GM19463 (cell line): ENCODE data around the gene CYTH1.

Experiments used
- ATAC-seq: cut with Tn5 transposase; IDR thresholded peaks from one replicate; pipeline ENCODE4 v1.9.1; 2021; ENCODE audit warnings: mild to moderate bottlenecking, moderate library complexity; ENCODE audit not compliant: unreplicated experiment

CYTH1 gene

DNA sequence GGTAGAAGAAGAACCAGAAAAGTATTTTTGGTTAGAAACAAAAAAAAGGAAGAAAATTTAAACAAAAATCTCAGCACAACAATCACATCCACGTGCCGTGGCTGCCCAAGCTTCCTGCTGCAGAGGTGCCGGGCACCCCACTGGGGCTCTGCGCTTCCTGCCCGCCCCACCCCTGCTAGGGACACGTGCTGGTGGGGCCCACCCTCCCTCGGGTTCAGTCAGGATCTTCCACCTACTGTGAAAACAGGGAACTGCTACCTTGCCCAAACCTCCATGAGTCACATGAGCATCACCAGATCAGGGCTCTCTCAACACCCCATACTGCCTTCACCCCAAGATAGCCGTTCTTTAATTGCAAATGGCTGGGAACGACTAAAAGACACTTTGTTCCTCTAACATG, 24.4 kb upstream of the CYTH1 start:
- no peak for ATAC-seq

DNA sequence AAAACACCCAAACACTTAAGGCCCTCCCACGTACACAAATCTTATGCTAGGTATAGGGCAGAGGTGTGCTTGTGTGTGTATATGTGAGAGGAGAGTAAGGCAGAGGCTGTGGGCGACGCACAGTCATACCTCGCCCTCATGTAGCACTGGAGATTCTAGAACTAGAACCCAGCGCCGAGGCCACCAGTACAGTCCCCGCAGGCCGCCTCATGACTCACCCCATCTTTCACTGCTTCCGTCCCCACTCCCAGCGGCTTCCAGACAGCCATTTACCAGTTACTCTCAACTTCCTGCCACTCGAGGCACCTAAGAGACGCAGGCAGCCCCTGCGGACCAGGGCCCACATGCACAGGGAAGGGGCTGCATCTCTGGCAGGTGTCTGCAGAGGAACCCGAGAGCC, 23.2 kb upstream of the CYTH1 start:
- ATAC-seq = no peak

DNA sequence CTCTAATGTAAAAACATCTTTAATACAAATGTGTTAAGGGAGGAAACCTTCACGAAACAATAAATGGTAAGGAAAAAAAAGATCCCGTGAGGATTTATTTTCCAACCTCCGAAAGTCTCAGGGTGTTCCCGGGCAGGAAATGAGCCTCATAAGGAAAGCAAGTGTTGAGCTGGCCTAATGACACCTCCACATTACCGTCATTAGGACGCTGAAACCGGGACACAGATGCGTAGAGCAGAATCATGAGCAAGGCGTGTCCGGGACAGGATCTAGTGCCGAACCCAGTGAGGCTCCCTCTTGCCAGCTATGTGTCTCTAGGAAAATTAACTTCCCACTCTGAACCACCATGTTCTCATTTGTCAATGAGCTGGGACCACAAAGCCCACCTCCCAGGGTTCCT, 22.7 kb upstream of the CYTH1 start:
- ATAC-seq = no peak

DNA sequence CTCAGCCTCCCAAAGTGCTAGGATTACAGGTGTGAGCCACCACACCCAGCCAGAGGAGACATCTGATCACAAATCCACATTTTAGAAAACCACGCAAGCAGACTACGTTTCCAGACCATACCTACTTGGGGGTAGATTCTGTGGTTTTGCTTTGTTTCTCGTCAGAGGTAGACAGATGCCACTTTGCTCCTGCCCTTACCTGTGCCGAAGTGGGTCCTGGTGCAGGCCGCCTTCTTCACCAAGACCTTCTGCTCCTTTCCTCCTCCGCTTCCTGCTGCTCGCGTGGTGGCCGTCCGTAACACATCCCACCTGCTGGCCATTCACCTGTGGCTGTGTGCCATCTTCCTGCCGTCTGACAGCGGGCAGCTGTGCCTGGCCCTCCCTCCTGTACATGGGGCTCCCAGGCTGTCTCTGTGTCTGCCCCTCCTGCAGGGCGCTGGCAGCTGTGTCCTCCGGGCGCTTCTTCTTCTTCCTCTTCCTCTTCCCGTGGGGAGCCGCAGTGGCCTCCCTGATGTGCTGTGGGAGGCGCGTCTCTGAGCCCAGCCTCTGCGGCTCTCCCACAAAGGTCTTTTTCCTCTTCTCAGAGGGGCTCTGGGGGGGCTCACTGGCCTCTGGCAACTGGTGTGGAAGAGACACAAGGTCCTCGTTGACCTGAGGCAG, 21.2 kb upstream of the CYTH1 start:
- ATAC-seq = no peak

DNA sequence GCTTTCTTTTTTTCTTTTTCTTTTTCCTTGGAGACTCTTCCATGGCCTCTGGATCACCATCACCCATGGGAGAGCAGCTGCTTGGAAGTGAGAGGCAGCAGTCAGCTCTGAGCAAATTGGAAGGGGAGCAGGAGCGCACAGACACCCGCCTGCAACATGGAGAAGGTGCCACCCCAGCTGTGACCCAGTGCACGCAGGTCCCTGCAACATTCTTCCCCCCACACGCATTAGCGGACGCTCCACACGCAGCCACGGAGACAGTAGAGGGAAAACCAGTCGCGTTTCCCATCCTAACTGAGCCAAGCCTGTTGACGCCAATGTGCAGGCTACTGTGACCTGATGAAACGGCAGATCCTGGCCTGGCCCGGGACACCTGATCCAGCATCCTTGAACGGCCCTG, 20.4 kb upstream of the CYTH1 start:
- no peak for ATAC-seq

DNA sequence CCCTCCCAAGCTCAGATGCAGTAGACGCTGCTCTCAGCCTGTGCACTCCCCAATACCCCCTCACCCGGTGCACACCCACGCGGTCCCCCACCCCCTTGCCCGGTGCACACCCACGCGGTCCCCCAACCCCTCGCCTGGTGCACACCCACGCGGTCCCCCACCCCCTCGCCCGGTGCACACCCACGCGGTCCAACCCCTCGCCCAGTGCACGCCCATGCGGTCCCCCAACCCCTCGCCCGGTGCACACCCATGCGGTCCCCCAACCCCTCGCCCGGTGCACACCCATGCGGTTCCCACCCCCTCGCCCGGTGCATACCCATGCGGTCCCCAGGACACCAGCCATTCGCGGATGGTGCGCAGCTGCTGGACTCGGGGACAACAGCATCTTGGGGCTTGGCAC, 19.9 kb upstream of the CYTH1 start:
- ATAC-seq = no peak

DNA sequence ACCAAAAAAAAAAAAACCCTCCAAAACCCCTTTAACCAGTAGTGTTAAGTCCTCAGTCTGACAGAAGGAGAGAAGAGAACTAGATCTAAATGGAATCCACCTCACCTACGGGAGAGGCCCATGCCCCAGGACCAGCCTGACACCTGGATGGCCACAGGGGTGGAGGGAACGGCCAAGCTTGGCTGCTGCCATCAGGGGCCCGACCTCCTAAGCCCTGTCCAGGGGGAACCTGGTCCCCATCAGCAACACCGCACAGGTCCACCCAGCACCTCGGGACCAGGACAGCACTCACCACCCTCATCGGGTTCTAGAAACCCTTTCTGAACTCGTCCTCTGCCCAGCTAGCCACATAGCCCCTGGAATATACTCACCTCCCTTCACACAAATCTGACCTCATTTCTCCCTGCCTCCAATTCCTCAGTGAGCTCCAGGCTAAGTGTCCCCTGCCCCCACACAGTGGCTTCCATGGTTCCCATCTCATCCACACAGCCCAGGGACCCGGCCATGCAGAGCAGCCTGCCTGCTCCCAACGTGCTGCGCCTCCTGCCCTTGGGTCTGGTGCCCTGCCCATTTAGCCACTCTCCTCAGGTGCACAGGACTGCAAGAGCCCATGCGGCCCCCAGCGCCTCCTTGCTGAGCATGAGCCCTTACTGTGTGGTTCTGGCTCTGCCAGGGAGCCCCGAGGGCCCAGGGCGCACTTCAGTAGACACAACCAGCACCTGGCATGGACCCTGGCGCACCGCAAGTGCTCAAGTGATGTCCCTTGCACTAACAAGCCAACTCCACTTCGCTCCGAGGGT, 18.3 kb upstream of the CYTH1 start:
- ATAC-seq = no peak

DNA sequence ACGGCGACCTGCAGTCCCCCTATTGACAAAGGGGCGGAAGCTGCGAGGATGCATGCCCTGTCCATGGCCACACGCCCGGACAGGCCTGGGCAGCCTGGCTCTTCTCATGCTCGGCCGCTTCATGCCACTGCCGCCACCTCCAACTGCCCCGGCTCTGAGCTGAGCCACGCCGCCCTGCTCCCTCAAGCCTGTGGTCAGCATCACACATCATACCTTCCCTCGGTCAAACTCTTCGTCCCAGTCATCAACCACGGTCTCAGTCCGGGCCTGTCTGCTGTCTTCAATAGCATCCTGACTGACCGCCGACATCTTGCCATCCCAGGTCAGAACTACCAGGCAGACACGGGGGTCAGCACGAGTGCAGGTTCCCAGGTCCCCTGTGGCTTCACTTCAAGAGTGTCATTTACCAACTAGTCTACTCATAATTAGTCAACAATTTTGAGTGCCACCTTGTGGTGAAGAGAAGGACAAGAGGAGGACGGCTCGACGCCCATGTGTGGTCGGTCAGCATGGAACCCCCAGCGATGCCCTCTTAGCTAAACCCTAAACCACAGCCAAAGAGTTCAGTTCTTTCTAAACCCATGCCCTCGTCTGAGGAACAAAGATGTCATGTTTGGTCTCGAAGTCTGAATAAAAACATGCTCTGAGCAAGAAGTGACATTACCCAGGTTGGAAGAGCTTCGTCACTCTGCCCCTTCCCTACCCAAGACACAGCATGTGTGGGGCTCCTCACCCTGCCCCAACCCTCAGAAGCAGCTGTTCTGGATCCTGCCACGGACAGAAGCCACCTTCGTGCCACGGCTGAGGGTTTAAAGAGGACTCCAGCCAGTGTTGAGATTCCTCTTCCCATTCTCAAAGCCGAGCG, 16.9 kb upstream of the CYTH1 start:
- no peak for ATAC-seq

DNA sequence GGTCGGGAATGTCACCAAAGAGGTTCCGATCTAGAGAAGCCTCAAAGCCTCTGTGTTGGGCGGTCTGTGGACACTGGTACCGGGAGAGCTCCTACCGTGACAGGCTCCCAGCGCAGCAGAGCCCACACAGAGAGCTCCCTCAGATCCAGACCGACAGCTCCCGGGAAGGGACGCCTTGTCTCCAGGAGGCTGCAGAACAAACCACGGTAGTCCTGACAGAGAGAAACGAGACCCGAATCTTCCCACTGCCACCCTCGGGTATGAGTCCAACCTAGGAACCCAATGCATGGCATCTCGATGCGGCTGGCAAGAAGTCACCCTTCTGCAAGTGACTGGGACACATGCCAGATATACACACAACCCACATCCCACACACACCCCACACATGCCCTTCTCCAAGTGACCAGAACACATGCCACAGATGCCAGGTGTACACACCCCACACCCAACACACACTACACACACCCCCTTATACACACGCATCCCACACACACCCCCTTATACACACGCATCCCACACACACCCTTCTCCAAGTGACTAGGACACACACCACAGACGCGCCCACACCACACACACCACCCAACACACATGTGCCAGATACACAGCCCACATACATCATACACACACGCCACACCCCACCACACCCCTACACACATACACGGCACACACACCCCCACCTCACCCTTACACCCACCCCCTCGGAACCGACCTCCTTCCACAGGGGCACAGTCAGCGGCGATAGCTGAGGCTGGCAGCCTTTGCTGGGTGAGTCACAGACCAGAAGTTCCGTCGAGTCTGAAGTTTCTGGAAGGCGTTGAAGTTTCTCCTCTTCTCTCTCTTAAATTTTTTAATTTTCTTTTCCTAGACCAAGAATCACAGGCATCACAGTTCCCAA, 15.9 kb upstream of the CYTH1 start:
- ATAC-seq = no peak

DNA sequence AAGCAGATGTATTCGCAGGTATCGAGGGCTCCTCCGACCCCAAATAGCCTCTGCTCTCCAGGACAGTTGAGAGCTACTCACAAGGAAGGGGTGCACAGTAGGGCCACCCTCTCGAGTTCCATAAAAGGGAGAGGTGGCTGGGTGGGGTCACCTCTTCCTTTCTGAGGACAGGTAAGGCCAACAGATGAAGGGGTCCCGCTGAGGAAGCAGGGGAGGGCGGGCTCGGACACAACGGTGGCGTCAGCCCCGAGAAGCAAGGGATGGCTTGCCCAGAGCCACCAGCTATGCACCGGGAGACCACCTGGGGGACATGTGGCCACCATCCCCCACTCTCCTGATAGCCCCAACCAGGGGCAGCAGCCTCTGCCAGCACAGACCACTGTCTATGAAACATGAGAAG, 15.1 kb upstream of the CYTH1 start:
- no peak for ATAC-seq

DNA sequence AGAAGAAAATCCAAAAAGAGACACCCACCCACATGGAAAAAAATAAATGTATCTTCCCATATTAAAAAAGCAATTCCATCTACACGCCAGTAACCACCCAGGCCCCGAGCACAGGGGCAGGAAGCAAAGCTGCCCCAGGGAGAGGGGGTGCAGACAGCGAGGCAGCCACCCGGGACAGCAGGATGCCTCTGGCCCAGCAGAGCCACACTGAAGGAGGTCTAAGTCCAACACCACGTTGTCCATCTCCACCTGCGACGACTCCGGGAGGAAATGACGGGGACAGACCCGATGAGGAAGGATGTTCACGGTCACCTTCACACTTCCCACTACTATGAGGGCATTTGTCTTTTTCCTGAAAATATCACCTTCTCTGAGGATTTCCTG, 14.4 kb upstream of the CYTH1 start:
- no peak for ATAC-seq

DNA sequence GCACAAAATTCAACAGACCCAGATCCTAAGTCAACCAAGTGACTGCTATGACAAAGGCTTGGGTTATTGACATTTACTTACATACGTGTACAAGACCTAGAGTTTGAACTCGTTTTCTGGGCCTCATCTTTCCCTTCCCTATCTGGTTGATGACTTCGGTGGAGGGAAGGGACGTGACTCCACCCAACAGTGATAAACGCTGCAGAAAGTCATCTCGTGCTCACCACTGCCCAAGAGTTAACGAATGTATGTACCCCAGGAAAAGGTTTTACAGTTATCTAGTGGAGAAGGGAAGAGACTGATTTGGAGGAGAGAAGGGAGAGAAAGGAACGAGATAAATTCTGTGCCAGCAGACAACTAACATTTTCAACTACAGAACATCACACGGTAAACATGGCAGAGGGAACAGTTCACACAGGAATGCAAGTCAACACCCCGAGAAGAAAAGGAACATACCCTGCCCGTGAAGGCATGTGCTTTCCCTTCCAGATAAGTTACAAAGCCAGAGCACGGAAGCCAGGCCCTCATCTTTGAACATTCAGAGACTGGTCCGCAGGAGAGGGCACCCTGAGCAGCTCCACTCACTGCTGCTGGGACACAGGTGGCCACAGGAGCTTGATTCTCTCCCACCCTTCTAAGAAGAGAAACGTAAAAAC, 13.9 kb upstream of the CYTH1 start:
- ATAC-seq = no peak

DNA sequence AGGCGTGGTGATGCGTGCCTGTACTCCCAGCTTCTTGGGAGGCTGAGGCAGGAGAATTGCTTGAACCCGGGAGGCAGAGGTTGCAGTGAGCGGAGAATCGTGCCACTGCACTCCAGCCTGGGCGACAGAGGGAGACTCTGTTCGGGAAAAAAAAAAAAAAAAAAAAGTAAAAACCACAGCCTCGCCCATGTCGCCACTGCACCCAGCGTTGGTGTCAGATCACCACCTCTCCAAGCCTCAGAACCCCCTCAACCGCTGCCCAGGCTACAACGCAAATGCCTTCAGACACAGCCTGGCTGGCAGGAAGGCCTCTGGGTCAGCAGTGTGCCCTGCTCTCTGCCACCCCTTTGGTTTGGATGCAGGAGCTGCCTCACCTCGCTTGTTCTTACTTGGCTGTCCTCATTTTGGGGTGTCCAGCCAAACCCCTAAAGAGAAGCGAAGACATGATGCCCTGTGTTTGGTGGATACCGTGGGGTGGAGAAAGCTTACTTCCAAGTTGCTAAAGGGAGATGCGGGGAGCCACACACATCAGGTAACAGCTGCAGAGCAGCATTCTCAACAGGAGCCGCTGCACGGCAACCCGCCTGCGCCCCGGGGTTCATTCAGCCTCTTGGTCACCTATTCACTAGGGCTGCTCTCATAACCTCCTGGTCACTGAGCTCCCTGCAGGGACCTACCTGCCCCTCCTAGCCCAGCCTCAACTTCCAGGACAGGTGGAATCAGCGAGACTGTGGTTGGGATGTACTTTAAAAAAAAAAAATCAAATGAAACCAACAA, 13.0 kb upstream of the CYTH1 start:
- no peak for ATAC-seq

DNA sequence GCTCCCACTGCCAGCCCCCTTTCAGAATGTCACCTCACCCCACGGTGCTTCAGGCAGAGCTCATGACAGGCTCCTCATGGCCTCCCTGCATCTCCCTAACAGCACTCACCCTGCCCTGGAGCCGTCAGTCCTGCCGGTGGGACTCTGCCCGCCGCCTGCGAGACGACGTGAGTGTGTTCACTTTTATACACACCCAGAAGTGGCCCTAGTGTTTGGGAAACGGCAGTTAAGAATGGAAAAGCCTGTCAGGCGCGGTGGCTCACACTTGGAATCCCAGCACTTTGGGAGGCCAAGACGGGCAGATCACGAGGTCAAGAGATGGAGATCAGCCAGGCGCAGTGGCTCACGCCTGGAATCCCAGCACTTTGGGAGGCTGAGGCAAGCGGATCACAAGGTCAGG, 12.3 kb upstream of the CYTH1 start:
- ATAC-seq = no peak

DNA sequence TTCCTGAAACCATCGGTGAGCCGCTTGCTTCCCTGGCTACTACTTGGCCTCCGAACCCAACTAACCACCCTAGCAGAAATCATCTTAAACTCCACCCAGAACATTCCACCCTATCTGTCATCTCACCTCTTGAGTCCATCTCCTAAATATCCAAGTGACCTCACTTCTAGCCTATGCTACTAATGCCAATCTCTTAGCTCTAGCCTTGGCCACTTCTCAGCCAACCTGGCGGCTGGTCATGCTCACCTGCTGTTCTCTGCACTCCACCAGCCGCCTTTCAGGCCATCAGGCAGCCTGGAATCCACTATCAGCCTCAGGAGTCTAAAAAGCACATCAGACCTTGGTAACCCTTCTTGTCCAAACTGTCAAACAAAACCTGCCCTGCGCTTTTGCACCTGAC, 11.9 kb upstream of the CYTH1 start:
- no peak for ATAC-seq

DNA sequence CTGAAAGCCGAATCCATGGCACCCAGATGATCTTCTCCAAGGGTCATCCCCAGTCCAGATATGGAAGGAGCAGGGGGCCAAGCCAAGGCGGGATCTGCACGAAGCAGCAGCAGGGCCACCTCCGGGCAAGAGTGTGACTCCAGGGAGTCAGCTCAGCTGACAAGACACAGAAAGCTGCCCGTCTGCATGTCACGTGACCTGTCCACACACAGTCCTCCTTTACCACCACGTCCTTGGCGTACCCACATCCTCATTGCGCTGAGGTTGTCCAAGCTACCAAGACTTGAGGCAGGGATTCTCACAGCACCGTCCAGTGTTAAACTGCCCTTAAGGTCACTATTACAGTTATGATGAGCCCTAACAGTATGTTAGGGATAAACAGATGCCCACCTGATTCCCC, 11.3 kb upstream of the CYTH1 start:
- ATAC-seq = no peak

DNA sequence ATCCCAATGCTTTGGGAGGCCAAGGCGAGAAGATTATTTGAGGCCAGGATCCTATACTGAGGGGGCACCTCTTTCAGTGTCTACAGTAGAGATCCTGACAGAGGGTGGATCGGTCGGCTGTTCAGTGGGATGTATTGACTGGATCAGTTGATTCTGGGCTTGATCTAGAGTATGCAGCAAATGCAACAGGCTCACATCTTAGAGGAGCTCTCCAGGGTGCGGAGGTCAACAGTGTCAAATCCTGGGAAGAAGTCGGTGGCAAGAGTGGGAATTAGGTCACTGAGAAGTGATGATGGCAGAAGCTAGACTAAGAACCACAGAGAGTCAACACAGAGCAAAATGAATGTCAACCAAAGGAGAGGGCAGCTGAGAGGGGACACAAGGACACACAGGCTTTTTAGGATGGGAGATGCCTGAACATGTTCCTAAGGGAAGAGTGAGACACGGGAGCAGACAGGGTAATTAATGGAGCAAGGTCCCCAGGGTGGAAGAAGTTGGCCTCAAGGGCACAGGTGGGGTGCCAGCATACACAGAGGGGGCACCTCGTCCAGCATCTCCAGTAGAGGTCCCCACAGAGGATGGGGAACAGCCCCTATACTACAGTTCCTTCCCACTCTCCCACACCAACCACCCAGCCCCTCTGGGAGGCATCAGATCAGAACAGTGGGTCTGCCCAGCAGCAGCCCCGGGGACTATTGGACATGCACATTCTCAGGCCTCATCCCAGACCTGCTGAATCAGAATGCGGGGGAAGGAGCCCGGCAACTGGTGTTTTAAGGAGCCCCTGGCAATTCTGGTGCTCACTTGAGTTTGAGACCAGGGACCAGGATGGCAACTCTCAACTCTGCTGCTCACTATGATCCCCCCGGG, 10.0 kb upstream of the CYTH1 start:
- ATAC-seq = no peak

DNA sequence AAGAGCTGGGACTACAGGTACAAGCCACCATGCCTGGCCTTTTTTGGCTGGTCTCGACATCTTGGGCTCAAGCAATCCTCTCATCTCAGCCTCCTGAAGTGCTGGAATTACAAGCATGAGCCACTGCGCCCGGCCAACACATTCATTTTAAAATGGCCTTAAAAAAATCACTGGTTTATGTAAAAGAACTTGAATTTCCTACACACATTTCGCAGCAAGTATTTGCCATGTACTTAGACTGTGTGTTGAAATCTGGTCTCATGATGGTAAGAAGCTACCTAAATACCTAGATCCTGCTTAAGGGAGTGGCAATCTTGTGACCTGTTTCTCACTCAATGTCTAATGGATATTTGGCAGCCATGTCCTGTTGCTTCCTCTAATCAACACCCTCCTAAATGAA, 8.5 kb upstream of the CYTH1 start:
- ATAC-seq = no peak
